Endothelial cell of hepatic sinusoid (primary cell): Measurements from ENCODE around the gene SLC28A1.

Experiments
- in situ Hi-C: cut with HindIII; loops from 2 replicates; pipeline ENCODE4 v1.10.0; 2017; ENCODE audit warnings: low sequenced_read_pairs

The SLC28A1 gene

DNA sequence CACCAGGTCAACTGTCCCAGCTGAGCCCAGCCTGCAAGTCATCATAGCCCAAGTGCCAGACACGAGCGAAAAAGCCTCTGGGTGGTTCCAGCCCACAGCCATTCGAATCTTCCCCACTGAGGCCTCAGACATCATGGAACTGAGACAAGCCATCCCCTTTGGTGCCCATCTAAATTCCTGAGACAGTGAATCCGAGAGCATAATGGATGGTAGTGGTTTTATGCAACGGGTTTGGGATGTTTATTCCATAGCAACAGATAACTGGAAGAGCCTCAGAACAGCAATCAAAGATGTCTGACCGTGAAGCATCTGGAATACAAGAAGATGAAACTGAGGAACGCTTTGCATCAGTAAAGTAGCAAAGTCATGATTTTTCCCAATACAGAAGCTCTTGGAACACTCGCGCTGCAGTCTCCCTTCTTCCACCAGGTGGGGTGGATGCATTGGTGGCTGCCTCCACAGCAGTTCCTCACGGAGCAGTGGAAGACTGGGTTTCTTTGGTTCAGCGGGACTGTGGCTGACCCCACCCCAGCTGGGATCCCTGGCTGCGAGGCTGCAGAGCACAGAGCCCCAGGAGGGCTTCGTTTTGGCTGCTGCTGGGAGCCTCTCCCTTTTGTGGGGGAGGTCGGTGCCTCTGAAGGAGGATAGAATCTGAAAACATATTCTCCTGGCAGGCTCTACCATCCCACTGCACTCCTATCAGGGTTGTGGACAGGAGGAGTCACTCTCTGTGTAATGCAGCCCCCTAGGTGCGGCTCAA is 70.8 kb downstream of the SLC28A1 start:
- in situ Hi-C loops: loop anchor here (5.0 kb wide), 2 partner anchors 87 to 118 kb away; no protein-coding TSS in a partner anchor

DNA sequence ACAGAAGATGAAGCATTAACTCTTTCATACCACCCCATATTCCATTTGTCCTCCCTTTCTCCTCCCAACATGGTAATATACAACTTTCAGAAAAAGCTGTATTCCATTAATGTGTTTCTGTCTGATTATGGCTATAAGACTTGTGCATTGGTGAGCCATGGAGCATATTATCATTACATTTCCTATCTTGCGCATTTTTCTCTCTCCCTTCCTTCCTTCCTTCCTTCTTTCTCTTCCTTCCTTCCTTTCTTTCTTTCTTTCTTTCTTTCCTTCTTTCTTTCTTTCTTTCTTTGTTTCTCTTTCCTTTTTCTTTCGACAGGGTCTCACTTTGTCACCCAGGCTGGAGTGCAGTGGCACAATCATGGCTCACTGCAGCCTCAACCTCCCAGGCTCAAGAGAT is 71.7 kb downstream of the SLC28A1 start:
- in situ Hi-C loops: loop anchor here (5.0 kb wide), 2 partner anchors 86 to 119 kb away; no protein-coding TSS in a partner anchor

DNA sequence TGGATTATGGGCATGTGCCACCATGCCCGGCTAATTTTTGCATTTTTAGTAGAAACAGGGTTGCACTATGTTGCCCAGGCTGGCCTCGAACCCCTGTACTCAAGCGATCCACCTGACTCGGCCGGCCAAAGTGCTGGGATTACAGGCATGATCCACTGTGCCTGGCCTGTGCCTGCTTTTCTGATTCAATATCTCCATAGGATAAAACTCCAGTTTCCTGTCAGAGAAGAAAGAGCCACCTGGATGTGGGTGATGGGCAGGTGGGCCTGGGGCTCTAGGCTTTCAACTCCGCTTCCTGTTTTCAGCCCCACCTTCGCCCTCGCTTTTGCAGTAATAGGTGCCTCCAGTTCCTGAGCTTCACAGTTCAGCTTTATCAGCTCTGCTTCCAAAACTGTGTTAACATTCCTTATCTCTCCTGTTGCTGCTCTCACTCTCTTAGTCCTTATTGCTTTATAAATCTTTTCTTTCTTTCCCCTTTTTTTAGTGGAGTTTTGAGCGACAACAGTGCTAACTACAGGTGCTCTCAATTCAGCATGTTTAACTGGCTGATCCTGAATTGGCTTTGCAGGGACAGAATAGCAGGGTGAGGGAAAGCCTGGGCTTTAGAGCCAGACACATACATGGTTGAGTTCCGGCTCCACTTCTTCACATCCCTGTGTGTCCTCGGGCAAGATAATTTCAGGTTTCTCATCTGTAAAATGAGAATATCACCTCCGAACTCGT is 76.1 kb downstream of the SLC28A1 start:
- in situ Hi-C loops: no loop called here

DNA sequence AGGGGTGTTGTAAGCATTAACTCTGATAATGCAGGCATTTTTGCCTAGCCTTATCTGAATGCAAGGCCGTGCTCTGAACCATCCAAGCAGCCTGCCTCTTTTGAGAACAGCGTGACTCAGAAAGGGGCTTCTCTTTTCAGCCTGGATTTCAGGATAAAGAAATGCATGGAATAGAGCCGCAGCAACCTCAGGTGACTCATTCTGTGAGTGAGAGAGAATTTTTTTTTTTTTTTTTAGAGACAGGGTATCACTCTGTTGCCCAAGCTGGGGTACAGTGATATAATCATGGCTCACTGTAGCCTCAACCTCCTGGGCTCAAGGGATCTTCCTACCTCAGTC is 76.6 kb downstream of the SLC28A1 start:
- in situ Hi-C loops: no loop called here

DNA sequence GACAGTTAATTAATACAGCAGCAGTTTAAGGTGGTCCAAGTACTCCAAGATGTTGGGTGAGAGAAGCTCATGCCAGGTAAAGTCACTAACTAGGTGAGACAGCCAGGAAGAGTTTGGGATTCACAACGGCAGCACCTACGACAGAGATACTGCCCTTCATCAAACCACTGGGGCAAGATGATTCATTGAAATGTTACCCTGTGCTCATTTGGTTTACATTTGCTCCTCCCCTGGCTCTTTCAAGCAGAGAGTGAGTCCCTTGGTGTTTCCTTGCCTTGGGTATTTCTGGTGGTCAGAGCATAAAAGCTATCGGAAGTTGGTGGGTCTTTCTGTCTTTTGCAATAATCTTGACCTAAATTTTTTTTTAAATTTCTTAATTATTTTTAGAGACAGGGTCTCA is 77.2 kb downstream of the SLC28A1 start:
- in situ Hi-C loops: no loop called here

DNA sequence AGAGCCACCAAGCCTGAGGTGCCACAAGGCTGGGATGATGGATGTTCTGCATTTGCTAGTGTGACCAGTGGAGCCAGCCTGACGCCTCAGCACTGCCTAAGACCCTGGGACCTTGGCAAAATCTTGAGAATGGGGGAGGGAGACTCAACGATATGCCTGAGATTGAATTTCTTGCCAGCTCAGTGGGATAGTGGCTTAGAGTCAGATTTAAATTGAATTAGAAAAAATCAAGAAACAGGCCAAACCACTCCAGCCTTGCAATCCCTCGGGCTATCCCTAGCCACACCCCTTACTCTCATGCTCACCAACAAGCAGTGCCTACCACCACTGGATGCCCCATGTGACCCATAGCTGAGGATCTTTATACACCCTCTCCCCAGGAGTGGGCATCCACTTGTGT is 78.5 kb downstream of the SLC28A1 start:
- in situ Hi-C loops: no loop called here

DNA sequence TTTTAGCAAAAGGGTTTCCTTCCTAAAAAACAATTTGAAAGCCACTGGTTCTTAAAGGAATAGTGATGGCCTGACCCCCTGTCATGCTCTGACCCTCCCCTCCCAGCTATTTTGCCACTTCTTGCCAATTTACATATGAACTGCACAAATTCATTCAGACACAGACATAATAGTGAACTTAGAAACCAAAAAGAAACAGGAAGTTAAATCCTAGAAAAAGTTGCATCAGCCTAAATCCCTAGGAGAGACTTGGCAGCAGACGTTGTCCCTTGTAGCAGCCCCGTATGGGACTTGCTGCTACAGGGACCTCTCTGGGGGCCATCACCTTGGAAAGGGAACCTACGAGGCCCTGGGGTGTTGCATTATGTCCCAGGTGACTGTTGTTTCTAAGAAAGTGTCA is 82.9 kb downstream of the SLC28A1 start:
- in situ Hi-C loops: no loop called here

DNA sequence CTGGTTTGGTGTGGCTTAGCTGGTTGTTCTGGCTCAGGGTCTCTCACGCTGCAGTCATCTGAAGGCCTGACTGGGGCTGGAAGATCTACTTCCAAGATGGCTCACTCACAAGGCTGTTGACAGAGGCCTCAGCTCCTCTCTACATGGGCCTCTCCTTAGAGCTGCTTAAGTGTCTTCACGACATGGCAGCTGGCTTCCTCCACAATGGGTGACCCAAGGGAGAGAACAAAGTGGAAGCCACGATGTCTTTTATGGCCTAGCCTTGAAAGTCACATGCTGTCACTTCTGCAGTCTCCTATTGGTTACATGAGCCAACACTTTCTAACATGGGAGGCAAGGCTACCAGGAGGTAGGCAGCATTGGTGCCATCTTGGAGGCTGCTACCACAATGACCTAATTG is 83.8 kb downstream of the SLC28A1 start:
- in situ Hi-C loops: no loop called here

DNA sequence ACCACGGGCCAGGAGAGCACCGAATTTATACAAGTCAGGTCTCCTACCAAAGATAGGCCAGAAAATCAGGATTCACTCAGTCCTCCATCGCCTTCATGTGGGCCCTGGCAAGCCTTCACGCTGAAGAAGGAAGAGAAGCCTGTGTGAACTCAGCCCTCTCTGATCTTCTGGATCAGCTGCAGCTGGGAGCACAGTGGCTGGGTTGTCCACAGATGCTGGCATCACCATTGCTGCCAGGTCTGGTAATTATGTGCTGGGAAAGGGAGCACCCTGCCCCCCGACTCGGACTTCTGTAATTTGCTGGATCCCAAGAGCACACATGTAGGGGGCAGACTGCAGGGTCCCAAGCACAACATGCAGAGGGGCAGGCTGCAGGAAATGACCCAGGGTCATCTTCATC is 84.8 kb downstream of the SLC28A1 start:
- in situ Hi-C loops: no loop called here

DNA sequence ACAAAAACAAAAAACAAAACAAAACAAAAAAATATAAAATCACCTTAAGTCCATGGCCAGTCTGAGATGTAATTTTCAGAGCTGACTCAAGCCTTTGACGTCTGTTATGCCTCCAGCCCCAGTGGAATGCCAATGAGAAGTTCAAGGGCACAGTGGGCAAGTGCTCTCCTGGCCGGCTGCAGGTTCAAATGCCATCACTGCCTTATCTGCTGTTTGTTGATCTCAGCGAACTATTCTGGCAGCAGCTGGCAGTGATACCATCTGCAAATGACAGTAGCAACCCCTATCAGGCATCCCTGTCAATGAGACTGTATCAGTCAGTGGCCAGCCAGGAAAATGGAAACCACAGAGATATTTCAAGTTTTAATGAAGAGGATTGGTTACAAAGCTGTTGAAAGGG is 86.4 kb downstream of the SLC28A1 start:
- in situ Hi-C loops: no loop called here

DNA sequence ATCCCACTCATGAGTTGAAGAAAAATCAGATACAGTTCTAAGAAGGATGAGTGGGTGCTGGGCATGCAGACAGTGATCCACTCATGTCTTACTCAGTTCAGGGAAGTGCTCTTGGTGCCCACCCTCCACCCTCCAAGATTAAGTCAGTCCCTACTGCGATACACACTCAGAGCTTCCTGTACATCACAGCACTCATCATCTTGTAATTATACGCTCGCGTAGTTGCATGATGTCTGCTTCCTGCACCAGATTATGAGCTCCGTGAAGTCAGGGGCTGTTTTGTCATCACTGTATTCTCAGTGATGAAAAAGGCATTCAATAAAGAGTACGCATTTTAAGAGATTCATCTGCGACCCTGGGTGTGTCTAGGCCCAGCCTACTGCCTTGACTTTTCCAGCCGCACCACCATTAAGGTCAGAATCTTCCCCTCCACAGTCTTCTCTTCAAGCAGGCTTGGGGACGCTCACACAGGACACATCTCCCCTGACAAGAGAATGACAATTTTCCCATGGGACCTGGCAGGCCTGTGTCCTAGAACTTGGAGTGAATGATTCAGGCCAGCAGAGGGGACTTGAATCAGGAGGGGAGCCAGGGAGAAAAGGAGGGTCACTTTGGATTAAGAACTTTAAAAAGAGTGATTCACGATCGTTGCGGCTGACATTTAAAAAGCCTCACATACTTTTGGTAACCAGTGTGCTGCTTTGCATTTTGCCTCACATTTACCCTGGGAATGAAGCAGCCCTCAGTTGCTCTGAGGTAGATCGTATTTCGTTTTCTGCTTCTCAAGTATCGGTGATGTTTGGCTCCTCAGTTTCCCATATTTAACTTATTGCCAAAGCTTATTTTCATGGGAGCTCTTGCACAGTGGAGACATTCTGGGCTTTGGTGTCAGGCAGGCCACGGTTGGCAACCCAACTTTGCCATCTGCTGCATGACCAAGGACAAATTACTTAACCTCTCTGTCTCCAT is 89.3 kb downstream of the SLC28A1 start:
- in situ Hi-C loops: no loop called here

DNA sequence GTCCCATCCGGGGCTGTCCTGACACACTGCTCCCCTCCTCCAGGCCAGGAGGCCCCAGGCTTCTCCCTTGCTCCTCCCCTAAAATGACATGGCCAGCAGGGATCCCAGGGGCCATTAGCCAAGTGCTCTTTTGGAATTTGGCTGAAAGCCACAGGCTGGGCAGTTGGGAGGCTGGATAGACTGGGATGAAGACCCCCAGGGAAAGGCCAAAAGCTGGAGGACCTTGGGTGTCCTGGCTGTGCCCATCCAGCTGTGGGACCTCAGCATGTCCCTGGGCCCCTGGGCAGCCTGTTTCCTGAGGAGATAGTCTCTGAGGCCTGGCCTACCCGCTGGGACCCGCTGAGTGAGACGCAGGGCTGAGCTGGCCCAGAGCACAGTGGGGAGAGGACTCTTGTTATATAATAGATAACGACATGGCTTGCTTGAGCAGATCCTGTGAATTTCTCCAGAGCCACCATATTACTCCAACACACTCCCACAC is 91.4 kb downstream of the SLC28A1 start:
- in situ Hi-C loops: no loop called here

DNA sequence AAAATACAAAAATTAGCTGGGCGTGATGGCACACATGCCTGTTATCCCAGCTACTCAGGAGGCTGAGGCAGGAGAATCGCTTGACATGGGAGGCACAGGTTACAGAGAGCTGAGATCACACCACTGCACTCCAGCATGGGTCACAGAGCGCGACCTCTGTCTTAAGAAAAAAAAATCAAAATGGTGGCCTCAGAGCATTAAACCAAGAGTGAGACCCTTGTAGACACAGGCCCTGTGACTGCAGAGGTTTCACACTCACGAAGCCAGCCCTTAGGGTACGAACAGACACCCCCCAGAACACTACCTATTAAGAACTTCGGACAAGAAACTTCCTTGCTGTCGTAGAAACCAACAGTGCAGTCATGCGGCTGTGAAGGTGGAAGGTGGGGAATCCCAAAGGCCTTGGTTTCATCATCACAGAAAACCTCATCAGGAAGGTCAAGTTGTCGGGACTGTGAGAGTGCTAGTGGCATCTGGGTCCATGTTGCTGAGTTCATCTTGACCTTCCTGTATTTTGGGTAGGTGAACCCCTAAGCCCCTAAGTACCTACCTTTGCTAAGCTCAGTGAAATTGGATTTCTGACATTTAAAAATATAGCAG is 92.4 kb downstream of the SLC28A1 start:
- in situ Hi-C loops: no loop called here

DNA sequence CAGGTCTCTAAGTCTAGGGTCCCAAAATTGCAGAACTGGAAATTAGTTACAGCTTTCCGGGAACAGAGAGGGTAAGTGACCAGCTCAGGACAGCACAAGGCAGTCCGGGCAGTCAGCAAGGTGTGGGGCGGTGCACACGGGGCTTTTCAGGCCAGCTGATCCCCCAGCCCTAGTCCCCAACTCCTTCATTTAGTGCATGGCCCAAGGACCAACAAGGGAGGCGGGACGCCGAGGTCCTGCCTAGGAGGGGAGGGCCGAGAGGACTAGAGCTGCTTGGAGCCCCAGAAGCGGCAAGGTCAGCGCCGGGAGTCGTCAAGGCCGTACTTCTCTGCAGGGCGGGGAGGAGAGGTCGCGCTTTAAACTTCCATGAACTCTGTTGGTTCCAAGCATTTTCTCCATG is 95.2 kb downstream of the SLC28A1 start:
- in situ Hi-C loops: no loop called here

DNA sequence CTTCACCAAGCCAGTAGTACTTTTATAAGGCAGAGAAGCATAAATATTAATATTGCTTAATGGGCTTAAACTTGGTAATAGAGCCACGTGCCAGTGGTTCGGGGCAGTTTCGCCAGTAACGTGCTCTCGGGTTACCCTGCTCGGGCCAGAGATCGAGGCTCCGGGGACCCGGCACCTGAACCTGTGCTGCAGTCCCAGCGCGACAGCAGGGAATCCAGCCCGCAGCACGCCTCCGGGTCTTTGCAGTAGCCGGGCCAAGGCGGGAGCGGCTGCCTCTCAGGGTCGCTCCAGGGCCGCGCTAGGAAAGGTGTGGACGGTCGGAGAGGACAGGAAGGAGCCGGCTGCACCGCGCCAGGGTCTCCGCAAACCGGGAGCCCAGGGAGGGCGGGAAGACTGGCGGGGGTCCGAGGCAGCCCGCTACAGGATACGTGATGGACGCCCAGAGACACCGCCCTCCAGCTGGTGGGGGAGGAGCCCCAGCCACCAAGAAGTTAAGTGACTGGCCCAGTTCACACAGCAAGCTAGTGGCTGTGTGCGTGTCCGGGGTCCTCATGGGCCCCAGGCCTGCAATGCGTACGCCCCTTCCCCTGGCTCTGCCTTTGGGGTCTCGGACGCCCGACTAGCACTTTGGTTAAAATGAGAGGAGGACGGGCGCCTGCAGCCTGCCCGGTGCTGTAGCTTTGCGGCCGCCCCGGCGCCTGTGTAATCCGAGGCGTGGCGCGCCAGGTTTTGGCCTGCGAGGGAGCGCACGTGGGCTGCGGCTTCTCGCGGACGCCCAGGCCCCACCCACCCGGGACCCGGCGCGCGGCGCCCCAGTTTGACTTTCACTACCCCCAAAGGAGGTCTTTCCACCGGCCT is 96.0 kb downstream of the SLC28A1 start:
- in situ Hi-C loops: no loop called here

DNA sequence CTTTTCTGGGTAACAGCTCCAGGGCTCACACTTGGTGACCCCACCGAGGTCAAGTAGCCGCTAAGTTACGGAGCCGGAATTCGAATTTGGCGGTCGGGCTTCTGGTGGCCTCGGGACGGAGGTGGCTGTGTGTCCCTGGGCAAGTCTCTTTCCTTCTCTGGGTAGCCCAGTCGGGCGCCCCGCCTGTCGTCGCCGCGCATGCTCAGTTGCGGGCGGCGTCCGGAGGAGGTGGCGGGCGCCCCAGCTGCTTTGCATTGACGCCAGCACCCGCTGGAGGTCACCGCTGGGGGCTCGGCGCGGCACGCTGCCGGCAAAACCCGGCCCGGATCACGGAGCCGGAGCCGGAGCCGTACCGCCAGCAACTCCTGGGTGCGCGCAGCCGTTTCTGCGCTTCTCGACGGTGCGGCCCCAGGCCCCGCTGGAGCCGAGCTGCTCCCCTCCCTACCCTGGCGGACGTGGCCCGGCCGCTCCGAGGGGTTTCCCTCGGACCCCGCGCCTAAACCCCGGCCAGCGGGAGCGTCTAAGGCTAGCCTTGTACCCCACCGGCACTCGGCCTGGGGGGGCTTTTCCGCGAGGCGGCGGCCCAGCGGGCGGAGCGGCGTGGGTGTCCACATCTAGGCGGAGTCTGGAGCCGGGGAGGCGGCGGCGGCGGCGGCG is 96.7 kb downstream of the SLC28A1 start:
- in situ Hi-C loops: no loop called here

DNA sequence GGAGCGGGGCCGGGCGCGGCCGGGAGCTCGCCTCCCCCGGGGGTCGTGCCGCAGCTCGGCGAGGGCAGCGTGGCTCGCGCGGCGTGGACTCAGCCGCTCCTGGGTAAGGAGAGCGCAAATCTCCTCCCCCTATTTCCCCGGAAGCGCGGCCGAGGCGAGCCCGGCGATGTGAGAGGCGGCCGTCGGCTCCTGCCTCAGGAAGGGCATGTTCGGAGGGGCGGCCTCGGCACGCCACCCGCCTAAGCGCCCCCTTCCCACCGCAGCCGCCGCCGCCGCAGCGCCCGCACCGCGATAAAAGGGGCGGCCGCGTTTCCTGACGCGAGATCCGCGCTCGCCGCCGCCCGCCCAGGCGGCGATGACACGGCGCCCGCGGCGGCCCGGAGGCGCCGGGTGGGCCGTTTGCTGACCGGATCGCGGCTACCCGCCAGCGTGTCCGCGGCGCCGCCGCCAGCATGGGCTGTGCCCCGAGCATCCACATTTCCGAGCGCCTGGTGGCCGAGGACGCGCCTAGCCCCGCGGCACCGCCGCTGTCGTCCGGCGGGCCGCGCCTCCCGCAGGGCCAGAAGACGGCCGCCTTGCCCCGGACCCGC is 97.3 kb downstream of the SLC28A1 start, which contains the start of gene PDE8A:
Gene PDE8A (plus strand): TSS at position 146 of the 590 bp plus-strand sequence. CDS start 307 bp downstream, at position 453.
- in situ Hi-C loops: no loop called here

DNA sequence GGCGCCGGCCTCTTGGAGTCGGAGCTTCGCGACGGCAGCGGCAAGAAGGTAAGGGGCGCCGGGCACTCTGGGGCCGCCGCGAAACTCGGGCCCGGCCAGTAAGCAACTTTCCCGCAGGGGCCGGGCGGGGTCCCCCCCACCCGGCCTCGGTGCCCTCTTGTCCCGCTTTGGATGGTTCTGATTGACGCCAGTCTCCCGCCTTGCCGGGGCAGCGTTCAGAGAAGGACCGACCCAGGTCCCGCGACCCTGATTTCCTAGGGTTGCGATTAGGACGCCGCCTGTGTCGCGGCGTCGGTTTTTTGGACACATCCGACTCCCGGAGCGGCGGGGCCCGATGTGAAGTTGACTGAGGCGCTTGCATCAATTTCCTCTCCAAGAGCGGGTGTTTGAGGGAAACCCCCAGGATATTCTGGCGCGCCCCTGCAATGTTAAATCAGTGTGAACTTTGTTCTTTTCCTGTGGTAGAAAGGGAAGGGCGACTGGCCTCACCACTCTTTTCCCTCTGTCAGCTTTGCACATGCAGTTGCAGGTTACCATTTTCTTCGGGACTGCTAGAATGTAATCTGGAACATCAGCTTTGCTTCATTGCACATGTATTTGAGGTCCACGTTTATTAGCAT is 97.9 kb downstream of the SLC28A1 start:
- in situ Hi-C loops: no loop called here
